HL-60 (cell line): ENCODE data around the gene MMP10.

Experiments
- DNase-seq, 2 experiments: peaks; one replicate each; pipeline ENCODE4 v3.0.0-alpha.2; 2010 to 2020; ENCODE audit warnings: low read depth in 1 of 2, low spot score in 1 of 2
- H3K27ac ChIP-seq: fragments of 250-450 bp; sonication (Bioruptor Pico); replicated peaks from 2 replicates; pipeline ENCODE4 v1.5.1; 2020; ENCODE audit warnings: mild to moderate bottlenecking, moderate library complexity
- H3K27me3 ChIP-seq: fragments of 250-450 bp; sonication (Bioruptor Pico); 2 replicates; pipeline ENCODE4 v1.5.1; 2021; ENCODE audit warnings: mild to moderate bottlenecking, moderate library complexity; ENCODE audit not compliant: insufficient read depth, poor library complexity, severe bottlenecking
- H3K4me3 ChIP-seq: replicated peaks from 2 replicates; pipeline ENCODE4 v1.5.1; 2011; ENCODE audit warnings: mild to moderate bottlenecking, control low read depth, low read length; ENCODE audit not compliant: insufficient read depth
- GABPA ChIP-seq: IDR thresholded peaks from 2 replicates; pipeline ENCODE4 v1.6.1; 2012; ENCODE audit warnings: low read depth
- POLR2AphosphoS5 ChIP-seq: IDR thresholded peaks from 2 replicates; pipeline ENCODE4 v1.6.1; 2012; ENCODE audit warnings: low read depth
- SPI1 ChIP-seq: IDR thresholded peaks from 2 replicates; pipeline ENCODE4 v1.6.1; 2012; ENCODE audit warnings: low read depth, mild to moderate bottlenecking, borderline replicate concordance
- TF ChIP-seq, protein P1 (sequence below): IDR thresholded peaks from one replicate; pipeline ENCODE4 v1.5.1; 2011; ENCODE audit warnings: low read length, control low read depth, inconsistent platforms; ENCODE audit not compliant: insufficient read depth
- TF ChIP-seq, protein P2 (sequence below): IDR thresholded peaks from 2 replicates; pipeline ENCODE4 v1.6.1; 2012; ENCODE audit warnings: low read depth; ENCODE audit not compliant: insufficient replicate concordance

The MMP10 gene

DNA sequence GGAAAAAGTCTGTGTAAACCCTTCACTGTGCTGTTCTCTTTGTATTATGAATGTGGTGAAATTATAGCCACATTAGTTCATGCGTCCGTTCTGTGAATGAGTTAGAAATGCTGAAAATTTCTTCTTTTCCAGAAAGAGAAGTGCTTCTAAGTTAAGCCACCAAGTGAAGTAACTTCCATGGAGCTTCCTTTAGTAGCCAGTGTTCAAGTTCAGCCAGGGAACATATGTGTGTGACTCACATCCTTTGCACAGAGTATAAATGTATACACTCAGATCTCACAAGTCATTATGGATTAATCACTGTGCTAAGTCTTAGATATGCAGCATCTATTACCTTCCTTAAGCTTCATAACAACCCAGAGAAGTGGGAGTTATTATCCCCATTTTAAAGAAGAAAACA lies 52.5 kb downstream of the MMP10 start:
- no peak overlapping the region; the same call in 1 of the 2 replicates for H3K27ac ChIP-seq
- TF ChIP-seq, protein P1, sequence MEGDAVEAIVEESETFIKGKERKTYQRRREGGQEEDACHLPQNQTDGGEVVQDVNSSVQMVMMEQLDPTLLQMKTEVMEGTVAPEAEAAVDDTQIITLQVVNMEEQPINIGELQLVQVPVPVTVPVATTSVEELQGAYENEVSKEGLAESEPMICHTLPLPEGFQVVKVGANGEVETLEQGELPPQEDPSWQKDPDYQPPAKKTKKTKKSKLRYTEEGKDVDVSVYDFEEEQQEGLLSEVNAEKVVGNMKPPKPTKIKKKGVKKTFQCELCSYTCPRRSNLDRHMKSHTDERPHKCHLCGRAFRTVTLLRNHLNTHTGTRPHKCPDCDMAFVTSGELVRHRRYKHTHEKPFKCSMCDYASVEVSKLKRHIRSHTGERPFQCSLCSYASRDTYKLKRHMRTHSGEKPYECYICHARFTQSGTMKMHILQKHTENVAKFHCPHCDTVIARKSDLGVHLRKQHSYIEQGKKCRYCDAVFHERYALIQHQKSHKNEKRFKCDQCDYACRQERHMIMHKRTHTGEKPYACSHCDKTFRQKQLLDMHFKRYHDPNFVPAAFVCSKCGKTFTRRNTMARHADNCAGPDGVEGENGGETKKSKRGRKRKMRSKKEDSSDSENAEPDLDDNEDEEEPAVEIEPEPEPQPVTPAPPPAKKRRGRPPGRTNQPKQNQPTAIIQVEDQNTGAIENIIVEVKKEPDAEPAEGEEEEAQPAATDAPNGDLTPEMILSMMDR = no peak
- peak; percentile 66 for TF ChIP-seq SPI1
- H3K4me3 ChIP-seq = no peak overlapping the region
- H3K27me3 ChIP-seq = peaks cover 2% of the 10 kb centered on the region
- peak; percentile 56 to 64 for DNase-seq

DNA sequence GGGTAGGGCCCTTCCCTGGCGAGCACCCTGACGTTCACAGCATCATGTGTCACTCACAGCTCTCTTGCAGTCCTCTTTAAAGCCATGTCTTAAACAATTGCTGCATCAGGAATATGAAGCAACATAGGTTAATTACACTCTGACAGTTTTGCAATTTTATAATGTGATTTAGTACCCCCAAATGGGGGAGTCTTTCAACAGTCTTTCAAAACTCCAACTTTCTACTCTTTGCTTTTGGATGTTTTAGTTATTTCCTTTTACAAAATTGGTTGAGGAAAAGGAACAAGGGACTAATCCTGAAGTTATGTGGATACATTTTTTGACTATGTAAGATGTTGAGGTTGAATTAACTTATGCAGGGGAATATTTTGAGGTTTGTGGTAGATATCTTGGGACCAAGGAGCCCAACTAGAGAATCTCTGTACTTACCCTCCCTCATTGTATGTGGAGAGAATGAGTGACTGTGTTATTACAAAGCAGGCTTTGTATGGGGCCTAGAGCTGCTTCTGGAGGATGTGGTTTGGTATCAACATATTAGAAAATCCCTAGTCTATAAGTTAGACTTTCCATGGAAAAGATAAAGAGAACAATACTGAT lies 55.4 kb downstream of the MMP10 start, which contains the start of gene MMP8:
TSS of gene MMP8 (minus strand) at position 51 of the 597 bp plus-strand sequence. CDS start 99 bp downstream, outside the sequence.
- TF ChIP-seq, protein P2, sequence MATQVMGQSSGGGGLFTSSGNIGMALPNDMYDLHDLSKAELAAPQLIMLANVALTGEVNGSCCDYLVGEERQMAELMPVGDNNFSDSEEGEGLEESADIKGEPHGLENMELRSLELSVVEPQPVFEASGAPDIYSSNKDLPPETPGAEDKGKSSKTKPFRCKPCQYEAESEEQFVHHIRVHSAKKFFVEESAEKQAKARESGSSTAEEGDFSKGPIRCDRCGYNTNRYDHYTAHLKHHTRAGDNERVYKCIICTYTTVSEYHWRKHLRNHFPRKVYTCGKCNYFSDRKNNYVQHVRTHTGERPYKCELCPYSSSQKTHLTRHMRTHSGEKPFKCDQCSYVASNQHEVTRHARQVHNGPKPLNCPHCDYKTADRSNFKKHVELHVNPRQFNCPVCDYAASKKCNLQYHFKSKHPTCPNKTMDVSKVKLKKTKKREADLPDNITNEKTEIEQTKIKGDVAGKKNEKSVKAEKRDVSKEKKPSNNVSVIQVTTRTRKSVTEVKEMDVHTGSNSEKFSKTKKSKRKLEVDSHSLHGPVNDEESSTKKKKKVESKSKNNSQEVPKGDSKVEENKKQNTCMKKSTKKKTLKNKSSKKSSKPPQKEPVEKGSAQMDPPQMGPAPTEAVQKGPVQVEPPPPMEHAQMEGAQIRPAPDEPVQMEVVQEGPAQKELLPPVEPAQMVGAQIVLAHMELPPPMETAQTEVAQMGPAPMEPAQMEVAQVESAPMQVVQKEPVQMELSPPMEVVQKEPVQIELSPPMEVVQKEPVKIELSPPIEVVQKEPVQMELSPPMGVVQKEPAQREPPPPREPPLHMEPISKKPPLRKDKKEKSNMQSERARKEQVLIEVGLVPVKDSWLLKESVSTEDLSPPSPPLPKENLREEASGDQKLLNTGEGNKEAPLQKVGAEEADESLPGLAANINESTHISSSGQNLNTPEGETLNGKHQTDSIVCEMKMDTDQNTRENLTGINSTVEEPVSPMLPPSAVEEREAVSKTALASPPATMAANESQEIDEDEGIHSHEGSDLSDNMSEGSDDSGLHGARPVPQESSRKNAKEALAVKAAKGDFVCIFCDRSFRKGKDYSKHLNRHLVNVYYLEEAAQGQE = no peak
- TF ChIP-seq SPI1 (no peak), GABPA (no peak), POLR2AphosphoS5 (no peak)
- TF ChIP-seq, protein P1 = no peak
- no peak within 1 kb of the TSS for H3K27ac ChIP-seq
- no peaks in the 10 kb centered on the region for H3K27me3 ChIP-seq
- no peak for DNase-seq
- no peak within 1 kb of the TSS for H3K4me3 ChIP-seq

DNA sequence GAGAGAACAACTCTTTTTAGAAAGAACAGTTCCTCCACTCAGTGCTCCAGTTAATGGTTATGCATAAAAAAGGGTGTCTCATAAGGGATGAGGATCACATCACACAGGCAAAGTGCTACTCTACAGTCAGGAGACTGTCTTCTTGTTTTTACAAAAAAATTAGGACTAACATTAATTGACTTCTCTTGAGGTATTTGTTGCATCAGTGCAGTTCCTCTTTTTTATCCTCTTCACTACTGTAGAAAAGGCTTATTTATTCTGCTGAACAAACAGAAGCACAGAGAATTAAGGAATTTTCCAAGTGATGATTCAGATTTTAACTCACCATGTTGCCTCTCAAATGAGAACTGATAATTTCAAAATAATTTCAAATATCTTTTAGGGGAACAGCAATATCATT lies 57.6 kb downstream of the MMP10 start:
- H3K27me3 ChIP-seq = no peaks in the 10 kb centered on the region
- H3K27ac ChIP-seq = no peak overlapping the region
- no peak overlapping the region for H3K4me3 ChIP-seq
- peak in 1 of 2 experiments; percentile 28 for DNase-seq
- TF ChIP-seq, protein P1 = no peak
- peak; percentile 99 for TF ChIP-seq SPI1
